ENCODE measurements around the gene SDR42E1.
"Not testable (repeated sequence)": the region's sequence is repeated elsewhere in the genome, so short reads cannot be mapped to it uniquely, and the experiment has no call there.

- TF ChIP-seq CTCF (IDR thresholded peaks at IDR 0.05); POLR2AphosphoS5 (IDR thresholded peaks at IDR 0.05; ENCODE audit: low read depth, low read length): not testable (repeated sequence)
These were observed 1.5 kb downstream of the SDR42E1 start for GRCh38 chr16:82009789-82010188.

All from Panc1 (cell line).